NCI-H748 (cell line): Measurements from ENCODE around the gene ZNF19.
A peak's percentile ranks its signal among the peaks of the same experiment; 100 is the strongest.

Experiments used
- DNase-seq: peaks from one replicate; lab custom pipeline; 2025; ENCODE audit not compliant: unreplicated experiment; lab: John Stamatoyannopoulos, UW

Gene ZNF19

DNA sequence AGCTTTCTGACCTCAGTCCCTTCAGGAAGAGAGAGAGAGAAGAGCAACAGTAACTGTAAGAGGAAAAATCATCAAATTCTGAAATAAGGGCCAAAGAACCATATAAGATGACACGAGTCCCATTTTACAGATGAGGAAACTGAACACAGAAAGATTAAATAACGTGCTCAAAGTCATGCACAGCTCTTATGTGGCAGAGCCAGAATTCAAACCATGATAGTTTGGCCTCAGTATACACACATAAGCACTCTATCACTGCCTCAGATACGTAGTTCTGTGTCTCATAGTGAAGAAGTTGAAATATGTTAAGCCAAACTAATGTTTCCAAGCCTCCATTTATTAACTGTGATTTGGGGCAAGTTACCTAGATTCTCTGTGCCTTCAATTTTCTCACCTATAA lies 1.9 kb upstream of the ZNF19 start:
- no peak for DNase-seq

DNA sequence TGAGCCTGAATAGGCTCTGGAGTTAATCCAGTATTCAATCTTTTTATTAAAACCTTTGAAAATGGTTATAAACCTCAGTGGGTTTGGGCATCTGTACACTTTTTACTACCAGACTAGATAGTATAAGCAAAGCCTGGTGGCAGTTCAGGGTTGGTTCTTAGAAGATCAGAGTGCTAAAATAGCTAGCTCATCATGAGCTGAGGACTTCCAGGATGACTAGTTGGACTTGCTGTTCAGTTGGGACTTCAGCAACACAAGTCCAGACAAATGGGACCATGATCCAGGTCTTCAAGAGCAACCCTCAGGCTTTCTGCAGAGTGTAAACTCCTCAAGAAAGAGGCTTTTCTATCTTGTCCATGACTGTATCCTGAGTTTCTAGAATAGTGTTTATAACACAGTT lies 1.2 kb upstream of the ZNF19 start:
- DNase-seq: no peak

- peak; percentile 90 for DNase-seq
Observed at GRCh38 chr16:71484006-71484893, 4.9 kb downstream of the ZNF19 start.

GRCh38 chr16:71482569-71482968 lies 6.6 kb downstream of the ZNF19 start:
- no peak for DNase-seq

GRCh38 chr16:71480956-71481355 lies 8.2 kb downstream of the ZNF19 start:
- DNase-seq: no peak

DNA sequence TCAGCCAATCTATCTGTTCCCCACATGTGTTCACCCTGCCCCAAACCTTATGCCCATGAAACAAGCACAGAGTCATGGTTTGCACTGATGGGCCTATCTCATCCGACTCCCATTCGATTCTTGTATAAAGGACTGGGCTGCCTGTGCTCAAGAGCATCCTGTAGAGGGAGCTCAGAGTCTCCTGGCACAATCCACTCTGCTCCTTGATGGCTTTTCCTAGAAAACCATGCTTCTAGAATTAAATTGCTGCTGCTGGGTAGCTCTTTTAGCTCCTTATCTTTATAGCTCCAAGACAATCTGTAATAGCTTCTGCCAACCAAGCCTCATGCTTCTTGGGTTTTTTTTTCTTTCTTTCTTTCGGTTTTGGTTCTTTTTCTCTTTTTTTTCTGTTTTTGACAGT lies 9.7 kb downstream of the ZNF19 start:
- peak; percentile 41 for DNase-seq

- no peak for DNase-seq
Observed at GRCh38 chr16:71476457-71477124, 12.5 kb downstream of the ZNF19 start.

- no peak for DNase-seq
Observed at GRCh38 chr16:71474864-71475263, 14.3 kb downstream of the ZNF19 start.

- no peak for DNase-seq
Observed at GRCh38 chr16:71473891-71474290, 15.2 kb downstream of the ZNF19 start.

DNA sequence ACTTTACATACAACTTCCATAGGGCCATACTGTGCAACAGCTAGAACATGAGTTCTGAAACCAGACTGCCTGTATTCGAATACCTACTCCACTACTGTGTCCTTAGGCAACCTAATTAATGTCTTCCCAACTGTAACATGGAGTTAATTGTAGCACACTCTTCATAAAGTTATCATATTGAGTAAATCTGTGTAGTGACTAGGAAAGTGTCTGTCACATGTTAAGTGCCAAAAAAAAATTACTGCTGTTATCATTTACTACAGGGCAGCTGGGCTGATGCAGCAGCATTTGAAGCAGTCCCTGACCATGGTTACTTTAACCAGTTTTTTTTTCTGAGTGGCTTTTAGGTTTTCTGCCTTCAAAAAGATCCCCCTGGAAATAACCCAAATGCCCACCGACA lies 16.2 kb downstream of the ZNF19 start:
- no peak for DNase-seq

GRCh38 chr16:71472051-71472450 lies 17.1 kb downstream of the ZNF19 start:
- no peak for DNase-seq

GRCh38 chr16:71467810-71468209 lies 21.3 kb downstream of the ZNF19 start:
- DNase-seq: no peak

DNA sequence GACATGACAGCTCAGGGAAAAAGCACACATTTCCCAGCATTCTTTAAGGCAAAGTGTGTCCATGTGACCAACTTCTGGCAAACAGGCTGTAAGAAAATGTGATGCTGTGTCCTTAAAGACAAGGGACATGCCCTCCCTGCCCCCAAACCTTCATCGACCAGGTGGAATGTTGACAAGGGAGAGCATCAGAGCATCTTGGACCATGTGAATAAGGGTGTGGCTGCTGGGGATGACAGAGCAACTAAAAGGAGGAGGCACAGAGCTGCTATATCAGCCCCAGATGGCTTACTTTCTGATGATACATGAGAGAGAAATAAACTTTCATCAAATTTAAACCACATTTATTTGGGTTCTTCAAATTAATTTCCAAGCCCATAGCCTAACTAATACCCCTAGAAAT lies 24.9 kb downstream of the ZNF19 start:
- no peak for DNase-seq

GRCh38 chr16:71461686-71462648 lies 27.2 kb downstream of the ZNF19 start, which contains the start of gene ZNF23:
TSS of gene ZNF23 (minus strand) at chr16:71462247. CDS start at chr16:71456796, 5,451 bp downstream.
- DNase-seq: peak; percentile 77

DNA sequence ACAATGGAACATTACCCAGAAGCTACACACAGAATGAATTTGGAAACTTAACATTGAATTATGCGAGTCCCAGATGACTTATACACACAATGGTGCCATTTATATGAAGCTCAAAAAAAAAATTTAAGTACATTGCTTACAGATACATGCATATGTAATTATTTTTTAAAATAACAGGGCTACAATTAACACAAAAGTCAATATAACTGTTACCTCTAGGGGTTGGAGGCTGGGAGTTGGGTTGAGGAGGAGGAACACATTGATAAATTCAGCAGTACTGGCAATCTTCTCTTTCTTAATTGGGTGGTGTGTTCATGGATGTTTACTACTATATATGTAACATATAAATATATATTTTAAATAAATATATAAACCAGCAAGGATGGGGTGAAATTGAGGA lies 28.2 kb downstream of the ZNF19 start:
- DNase-seq: no peak

DNA sequence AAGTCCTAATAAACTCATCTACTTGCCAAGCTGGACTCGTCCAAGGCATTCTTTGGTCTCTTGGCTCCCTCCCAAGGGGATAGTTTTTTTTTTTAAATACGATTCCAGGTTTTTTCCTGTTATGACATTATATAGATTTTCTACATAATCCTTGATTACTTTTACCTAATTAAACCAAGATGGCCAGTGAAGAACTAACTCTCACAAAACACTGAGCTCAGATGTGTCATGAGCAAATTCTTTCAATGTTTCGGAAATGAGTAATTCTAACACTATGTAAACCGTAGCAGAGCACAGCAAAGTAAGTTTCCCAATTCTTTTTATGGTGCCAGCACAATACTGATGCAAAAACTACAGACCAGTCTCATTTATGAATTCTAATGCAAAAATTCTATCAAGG lies 28.9 kb downstream of the ZNF19 start:
- DNase-seq: no peak

GRCh38 chr16:71459510-71459909 lies 29.6 kb downstream of the ZNF19 start:
- DNase-seq: no peak

- DNase-seq: no peak
Observed at GRCh38 chr16:71456801-71457200, 32.3 kb downstream of the ZNF19 start.

- no peak for DNase-seq
Observed at GRCh38 chr16:71453036-71453435, 36.1 kb downstream of the ZNF19 start.

DNA sequence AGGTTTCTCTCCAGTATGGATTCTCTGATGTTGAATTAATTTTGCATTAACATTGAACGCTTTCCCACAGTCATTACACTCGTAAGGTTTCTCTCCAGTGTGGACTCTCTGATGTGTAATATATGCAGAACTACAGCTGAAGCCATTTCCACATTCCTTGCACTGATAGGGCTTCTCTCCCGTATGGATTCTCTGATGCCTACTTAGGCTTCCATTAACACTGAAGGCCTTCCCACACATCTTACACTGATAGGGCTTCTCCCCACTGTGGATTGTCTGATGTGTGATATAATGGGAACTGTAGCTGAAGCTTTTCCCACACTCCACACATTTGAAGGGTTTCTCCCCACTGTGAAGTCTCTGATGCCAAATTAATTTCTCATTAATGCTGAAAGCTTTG lies 40.1 kb downstream of the ZNF19 start:
- no peak for DNase-seq

GRCh38 chr16:71448274-71448866 lies 40.8 kb downstream of the ZNF19 start:
- DNase-seq: no peak
